GM12892 (cell line): Measurements from ENCODE around the gene DOCK2.
A peak's percentile ranks its signal among the peaks of the same experiment; 100 is the strongest.

Source experiments
- DNase-seq: peaks from one replicate; pipeline ENCODE4 v3.0.0; 2011; ENCODE audit not compliant: insufficient read length
- FAIRE-seq: peaks from 2 replicates; lab custom pipeline; 2011; peaks lifted over from hg19 to GRCh38; lab: Jason Lieb, UNC
- POLR2A ChIP-seq: IDR thresholded peaks from 2 replicates; pipeline ENCODE4 v1.6.1; 2011; ENCODE audit warnings: low read depth, low read length, control low read depth
- POLR2AphosphoS5 ChIP-seq: IDR thresholded peaks from 2 replicates; pipeline ENCODE4 v1.6.1; 2011; ENCODE audit warnings: low read depth, low read length, control low read depth
- TAF1 ChIP-seq: IDR thresholded peaks from 2 replicates; pipeline ENCODE4 v1.6.1; 2011; ENCODE audit warnings: low read depth, mild to moderate bottlenecking, control low read depth, low read length, borderline replicate concordance

DOCK2 gene

DNA sequence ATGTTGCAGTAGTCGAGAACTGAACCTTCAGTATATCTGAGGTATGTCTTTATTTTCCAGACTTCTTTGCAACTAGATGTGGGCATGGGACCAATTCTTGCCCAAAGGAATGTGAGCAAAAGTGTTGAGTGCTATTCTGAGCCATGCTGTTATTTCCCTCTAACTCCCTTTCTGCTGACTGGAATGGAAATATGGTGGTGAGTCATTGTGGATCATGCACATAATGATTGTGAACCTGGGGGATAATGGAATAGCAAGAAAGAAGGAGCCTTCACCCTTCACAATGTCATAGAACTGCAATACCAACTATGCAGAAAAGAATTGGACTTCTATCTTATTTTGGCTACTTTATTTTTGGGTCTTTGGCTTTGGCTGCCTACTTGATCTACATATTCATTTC, 10.3 kb upstream of the DOCK2 start:
- TF ChIP-seq POLR2A, result no peak
- FAIRE-seq, result no peak
- DNase-seq, result no peak

DNA sequence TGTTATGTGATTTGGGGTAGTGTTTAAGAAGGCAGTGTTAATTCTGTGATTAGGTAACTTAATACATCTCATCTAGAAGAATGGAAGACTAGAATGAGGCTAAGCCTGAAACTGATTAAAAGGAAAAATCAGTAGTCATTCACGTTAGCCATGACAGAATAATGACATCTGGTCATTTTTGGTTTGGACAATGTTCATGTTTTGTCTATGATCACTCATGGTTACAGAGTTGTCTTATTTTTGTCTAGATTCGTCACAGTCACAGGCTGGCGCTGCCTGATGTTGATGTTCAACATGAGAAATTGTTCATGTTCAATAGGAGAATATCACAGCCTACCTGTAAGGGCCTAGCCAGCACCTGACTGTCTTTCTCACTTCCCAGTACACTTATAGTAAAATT, 9.5 kb upstream of the DOCK2 start:
- DNase-seq (no peak), FAIRE-seq (no peak)
- TF ChIP-seq POLR2AphosphoS5 (no peak), POLR2A (no peak), TAF1 (no peak)

DNA sequence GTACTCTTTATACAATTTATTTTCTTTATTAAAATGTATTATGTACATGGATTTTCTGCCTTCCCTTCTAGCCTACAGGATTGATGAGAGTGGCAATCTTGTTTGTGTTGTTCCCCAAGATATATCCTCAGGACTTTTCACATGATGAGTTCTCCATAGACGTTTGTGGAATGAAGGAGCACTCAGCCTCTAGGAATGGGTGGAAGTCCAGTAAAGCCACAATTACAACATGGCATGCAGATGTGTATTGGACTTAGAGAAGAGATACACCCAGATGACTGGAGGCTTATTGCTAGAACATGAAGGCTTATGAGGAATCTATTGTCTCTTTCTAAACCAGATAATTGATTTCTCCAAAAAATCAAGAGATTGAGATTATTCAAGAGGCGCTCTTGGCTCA, 8.2 kb upstream of the DOCK2 start:
- no peak for TF ChIP-seq POLR2A
- no peak for TF ChIP-seq TAF1
- TF ChIP-seq POLR2AphosphoS5, result no peak
- DNase-seq (no peak), FAIRE-seq (no peak)

DNA sequence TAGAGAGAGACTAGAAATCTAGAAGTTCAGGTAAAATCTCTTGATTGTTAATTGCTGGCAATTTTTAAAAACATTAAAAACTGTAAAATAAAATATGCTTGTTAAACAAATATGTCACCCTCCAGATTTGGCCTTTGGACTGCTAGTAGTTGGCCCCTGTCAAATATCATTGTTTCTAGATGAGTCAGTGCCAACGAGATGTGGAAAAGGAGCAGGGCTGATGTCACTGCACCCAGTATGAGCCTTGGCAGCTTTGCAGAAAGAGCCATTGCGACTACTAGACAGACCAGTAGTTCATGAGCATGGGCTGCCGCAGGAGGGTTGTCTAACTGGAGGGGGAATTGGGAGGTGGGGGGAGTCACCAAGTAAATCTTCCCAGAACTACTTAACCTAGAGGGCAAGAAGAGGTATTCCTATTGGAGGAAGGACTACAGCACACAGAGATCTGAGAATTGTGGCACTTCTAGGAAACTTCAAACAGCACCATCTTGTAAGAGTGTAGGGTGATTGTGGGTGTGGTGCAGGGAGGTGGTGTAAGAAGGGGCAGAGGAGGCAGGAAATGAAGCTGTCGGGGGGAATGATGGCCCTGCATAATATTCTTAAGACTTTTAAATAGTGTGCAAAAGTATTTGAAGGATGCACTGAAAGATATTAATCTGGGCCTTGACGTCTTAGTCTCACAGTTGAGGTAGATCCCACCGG, 7.1 kb upstream of the DOCK2 start:
- TF ChIP-seq TAF1 (no peak), POLR2A (no peak), POLR2AphosphoS5 (no peak)
- no peak for DNase-seq
- FAIRE-seq, result no peak

DNA sequence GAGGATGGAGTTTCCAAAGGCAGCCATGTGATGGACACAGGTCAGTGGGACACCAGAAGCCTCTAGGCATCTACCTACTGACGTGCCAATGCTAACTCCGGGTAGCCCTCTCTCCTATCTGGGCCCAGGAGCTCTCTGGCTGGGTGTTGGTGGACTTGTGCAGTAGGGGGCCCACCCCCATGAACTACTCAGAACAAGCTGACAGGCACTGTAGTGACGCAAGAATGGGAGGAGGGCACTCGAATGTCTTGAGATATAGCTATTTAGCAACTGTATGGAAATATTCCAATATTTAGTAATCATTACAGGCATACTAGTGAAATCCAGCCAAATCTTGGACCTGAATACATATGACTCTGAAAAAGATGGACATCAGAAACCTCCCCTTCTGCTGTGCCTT, 5.7 kb upstream of the DOCK2 start:
- FAIRE-seq, result no peak
- no peak for TF ChIP-seq POLR2AphosphoS5
- TF ChIP-seq TAF1, result no peak
- no peak for TF ChIP-seq POLR2A
- DNase-seq, result no peak

DNA sequence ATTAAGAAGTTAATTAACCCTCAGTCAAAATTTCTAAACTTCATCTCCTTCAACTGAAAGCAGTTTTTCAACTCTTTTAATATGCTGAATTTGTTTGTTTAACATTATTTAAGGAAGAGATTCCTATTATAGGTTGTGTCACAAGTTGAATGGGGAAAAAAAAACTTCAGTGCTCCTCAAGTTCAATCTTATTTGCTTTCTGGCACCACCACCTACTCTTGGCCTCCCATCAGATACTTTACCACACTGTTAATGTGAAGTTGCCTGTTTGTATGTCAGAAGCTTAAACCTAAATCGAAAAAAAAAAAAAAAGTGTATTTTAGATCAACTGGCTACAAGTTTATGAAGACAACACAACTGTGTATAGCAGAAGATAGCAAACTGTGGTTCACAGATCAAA, 4.1 kb upstream of the DOCK2 start:
- DNase-seq (no peak), FAIRE-seq (no peak)
- TF ChIP-seq POLR2AphosphoS5 (no peak), TAF1 (no peak), POLR2A (no peak)

DNA sequence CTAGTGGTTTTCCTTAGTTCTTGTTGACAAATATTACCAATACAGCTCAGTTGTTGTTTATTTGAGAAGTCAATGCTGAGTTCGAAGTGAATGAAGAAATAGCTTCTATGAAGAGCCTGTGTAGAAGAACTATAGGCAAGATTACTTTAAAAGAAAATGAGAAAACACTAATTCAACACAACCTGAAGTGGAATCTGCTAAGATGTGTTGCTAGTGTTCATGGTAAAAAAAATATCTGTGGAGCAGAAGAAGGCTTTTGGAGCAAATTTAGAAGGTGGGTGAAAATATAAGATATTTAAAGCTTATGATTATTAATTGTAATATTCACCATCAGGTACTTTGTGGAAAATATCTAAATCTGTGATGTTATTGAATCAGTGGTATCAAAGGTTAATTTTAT, 2.5 kb upstream of the DOCK2 start:
- no peak for DNase-seq
- TF ChIP-seq POLR2A (no peak), POLR2AphosphoS5 (no peak), TAF1 (no peak)
- no peak for FAIRE-seq

DNA sequence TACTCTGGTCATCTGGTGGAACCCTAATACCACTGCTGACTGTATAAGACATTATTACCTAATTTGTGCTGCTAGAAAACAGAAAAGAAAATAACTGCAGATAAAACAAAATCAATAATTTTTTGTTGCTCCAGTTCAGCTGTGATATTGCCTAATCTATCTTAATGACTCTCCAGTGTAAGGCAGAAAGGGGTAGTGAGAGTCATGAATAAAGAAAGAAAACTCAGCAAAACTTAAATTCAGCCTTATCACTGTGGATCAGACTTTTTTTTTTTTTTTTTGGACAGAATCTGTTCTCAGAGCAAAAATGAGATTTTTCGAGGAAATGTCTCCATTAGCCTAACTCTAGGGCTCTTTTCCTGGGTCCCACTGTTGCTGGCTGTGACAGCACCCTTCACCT, 1.1 kb upstream of the DOCK2 start:
- DNase-seq (no peak), FAIRE-seq (peak; percentile 46)
- TF ChIP-seq POLR2AphosphoS5 (no peak), POLR2A (no peak), TAF1 (no peak)

DNA sequence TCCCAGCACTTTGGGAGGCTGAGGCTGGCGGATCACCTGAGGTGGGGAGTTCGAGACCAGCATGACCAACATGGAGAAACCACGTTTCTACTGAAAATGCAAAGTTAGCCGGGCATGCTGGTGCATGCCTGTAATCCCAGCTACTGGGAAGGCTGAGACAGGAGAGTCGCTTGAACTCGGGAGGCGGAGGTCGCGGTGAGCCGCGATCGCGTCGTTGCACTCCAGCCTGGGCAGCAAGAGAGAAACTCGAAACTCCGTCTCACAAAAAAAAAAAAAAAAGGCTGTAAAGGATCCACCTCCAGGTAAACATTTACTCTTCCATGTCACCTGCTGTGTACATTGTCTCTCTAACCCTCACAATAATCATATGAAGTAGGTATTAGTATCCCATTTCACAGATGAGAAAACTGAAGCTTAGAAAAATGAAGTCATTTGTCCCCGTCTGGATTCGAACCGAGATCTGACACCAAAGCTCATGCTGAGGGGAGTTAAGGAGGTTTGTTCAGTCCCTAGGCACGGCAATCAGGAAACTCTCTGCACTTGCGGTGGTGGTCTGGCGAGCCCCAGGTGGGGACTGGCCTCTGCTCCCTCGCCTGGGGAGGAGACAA, 494 bp upstream of the DOCK2 start:
- FAIRE-seq (no peak), DNase-seq (no peak)
- TF ChIP-seq POLR2A, result no peak
- TF ChIP-seq TAF1, result no peak
- TF ChIP-seq POLR2AphosphoS5, result no peak

DNA sequence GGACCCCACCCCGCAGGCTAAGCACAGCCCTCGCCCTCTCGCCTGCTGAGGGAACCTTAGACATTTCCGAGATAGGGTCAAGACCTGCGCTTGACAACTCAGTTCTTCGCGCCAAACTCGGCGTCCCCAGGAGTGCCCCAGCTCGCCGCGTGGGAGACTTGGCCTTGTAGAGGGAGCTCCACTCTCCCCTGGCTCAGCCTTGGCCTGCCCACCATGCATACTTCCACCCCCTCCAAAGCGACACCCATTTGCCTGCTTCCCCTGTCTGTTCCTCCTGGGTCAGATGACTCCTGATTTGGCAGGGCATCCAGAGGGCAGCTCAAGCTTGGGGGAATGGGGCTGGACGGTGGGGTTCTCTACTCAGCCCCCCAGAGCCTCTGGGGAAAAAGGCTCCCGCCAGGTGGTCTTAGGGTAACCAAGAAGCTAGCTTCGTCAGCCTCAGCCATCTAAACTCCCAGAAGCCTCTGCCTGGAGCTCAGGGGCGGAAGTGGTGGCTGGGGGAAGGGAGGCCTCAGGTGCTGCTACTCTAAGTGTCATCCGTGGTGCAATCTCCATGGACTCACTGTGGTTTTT, 560 bp downstream of the DOCK2 start:
- FAIRE-seq (peak; percentile 97), DNase-seq (no peak)
- TF ChIP-seq POLR2AphosphoS5 (peak; percentile 64), TAF1 (peak; percentile 63; the same call in 1 of the 2 replicates), POLR2A (peak; percentile 65; the same call in 1 of the 2 replicates)

DNA sequence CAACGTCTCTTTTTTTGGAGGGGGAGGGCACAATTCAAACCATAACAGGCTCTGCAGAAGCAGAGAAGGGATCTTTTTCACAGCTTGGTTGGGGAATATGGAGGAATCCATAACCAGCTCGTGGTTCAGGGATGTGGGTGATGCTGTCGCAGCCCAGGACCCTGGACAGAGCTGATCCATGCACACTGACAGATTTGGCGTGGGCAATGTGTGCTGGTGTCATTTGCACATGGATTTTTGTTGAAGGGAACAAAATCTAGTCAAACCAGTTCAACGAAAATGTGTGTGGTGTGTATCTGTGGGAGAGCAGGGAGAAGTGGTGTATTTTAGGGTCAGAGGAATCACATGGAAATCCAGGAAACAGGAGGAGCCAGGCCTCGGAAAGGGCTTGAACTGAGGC, 4.2 kb downstream of the DOCK2 start:
- DNase-seq (no peak), FAIRE-seq (no peak)
- TF ChIP-seq TAF1, result no peak
- TF ChIP-seq POLR2A, result no peak
- TF ChIP-seq POLR2AphosphoS5, result no peak

DNA sequence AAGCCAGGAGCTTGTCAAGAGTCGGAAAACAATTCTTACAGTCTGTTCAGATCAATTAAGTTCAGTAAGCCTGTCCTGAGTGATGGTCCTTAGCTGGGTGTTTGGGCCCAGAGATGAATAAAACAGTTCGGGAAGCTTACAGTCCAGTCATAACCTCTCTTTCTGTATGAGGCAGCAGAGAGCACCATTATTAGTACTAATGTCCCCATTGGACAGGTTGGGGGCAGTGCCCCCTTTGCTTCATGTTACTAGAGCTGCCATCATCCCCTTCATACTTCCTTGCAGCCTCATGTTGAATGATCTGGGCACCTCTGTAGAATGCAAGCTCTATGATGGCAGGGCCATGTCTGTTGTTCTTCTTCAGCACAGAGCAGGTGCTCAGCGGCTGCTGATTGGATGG, 9.8 kb downstream of the DOCK2 start:
- FAIRE-seq, result peak; percentile 84
- TF ChIP-seq POLR2A (no peak), TAF1 (no peak), POLR2AphosphoS5 (no peak; the same call in 1 of the 2 replicates)
- DNase-seq, result no peak
